GM12878 (cell line): ENCODE measurements around the gene CD84. TPM values are rescaled to one million over a fixed set of nuclear protein-coding genes. Genes with fewer than 3 reads are reported as not detected.

Source experiments
- CEBPB ChIP-seq, 2 experiments: fragments of 150-350 bp in 1 of 2; IDR thresholded peaks; 2 replicates each; pipeline ENCODE4 v1.6.1; 2012 to 2014; ENCODE audit warnings: low read depth in 2 of 2, low read length in 2 of 2, borderline replicate concordance in 1 of 2, inconsistent platforms in 1 of 2
- CHD2 ChIP-seq: IDR thresholded peaks from 2 replicates; pipeline ENCODE4 v1.6.1; 2011; ENCODE audit warnings: low read depth, low read length, improper control_type of control experiment, borderline replicate concordance
- CHD4 ChIP-seq: fragments of 200-600 bp; sonication (generic); IDR thresholded peaks from 2 replicates; pipeline ENCODE4 v1.6.1; 2016; ENCODE audit warnings: mild to moderate bottlenecking
- EGR1 ChIP-seq, 2 experiments: IDR thresholded peaks; 1 replicate in 1 of 2; 2 replicates in 1 of 2; pipeline ENCODE4 v1.6.1; 2011 to 2012; ENCODE audit warnings: low read depth in 2 of 2, low read length in 2 of 2, borderline replicate concordance in 1 of 2, mild to moderate bottlenecking in 1 of 2, moderate library complexity in 1 of 2
- EZH2 ChIP-seq: IDR thresholded peaks from 2 replicates; pipeline ENCODE4 v1.6.1; 2012; ENCODE audit warnings: low read depth, mild to moderate bottlenecking, control low read depth, inconsistent platforms, low read length, borderline replicate concordance; ENCODE audit not compliant: control insufficient read depth
- GABPA ChIP-seq: IDR thresholded peaks from 2 replicates; pipeline ENCODE4 v1.6.1; 2014; ENCODE audit warnings: antibody characterized with exemption, low read depth, mild to moderate bottlenecking, inconsistent platforms
- HDAC2 ChIP-seq: fragments of 200-600 bp; sonication (generic); IDR thresholded peaks from 2 replicates; pipeline ENCODE4 v1.6.1; 2017
- IKZF2 ChIP-seq, 2 experiments: fragments of 450-650 bp; IDR thresholded peaks; 2 replicates each; pipeline ENCODE4 v1.6.1; 2017; ENCODE audit warnings: mild to moderate bottlenecking in 2 of 2, moderate library complexity in 2 of 2
- JUNB ChIP-seq: IDR thresholded peaks from 2 replicates; pipeline ENCODE4 v1.6.1; 2016; ENCODE audit warnings: antibody characterized with exemption, mild to moderate bottlenecking
- KAT2A ChIP-seq: conservative IDR thresholded peaks from 2 replicates; pipeline ENCODE4 v1.6.1; 2011; ENCODE audit warnings: low read depth, low read length; ENCODE audit not compliant: control insufficient read depth
- KDM1A ChIP-seq: fragments of 200-600 bp; sonication (generic); IDR thresholded peaks from 2 replicates; pipeline ENCODE4 v1.6.1; 2016; ENCODE audit warnings: borderline replicate concordance
- LARP7 ChIP-seq: fragments of 450-650 bp; IDR thresholded peaks from 2 replicates; pipeline ENCODE4 v1.6.1; 2017; ENCODE audit warnings: mild to moderate bottlenecking
- MYB ChIP-seq: fragments of 150-350 bp; IDR thresholded peaks from 2 replicates; pipeline ENCODE4 v1.6.1; 2014; ENCODE audit warnings: mild to moderate bottlenecking, low read depth, low read length, borderline replicate concordance
- MYC ChIP-seq: IDR thresholded peaks from 2 replicates; pipeline ENCODE4 v1.6.1; 2011; ENCODE audit warnings: mild to moderate bottlenecking, low read length, moderate library complexity, inconsistent platforms; ENCODE audit not compliant: insufficient read depth, insufficient replicate concordance, insufficient read length, severe bottlenecking
- NFYA ChIP-seq: IDR thresholded peaks from 2 replicates; pipeline ENCODE4 v1.6.1; 2011; ENCODE audit warnings: low read depth, mild to moderate bottlenecking, low read length, improper control_type of control experiment, borderline replicate concordance
- NR2C2 ChIP-seq: IDR thresholded peaks from 2 replicates; pipeline ENCODE4 v1.6.1; 2011; ENCODE audit warnings: borderline replicate concordance, low read depth; ENCODE audit not compliant: control insufficient read depth, insufficient read length
- NR2F1 ChIP-seq: fragments of 450-650 bp; conservative IDR thresholded peaks from 2 replicates; pipeline ENCODE4 v1.6.1; 2017; ENCODE audit warnings: mild to moderate bottlenecking
- POLR2AphosphoS5 ChIP-seq: IDR thresholded peaks from 2 replicates; pipeline ENCODE4 v1.6.1; 2011; ENCODE audit warnings: mild to moderate bottlenecking, low read length, inconsistent platforms
- SPI1 ChIP-seq: IDR thresholded peaks from 2 replicates; pipeline ENCODE4 v1.6.1; 2011; ENCODE audit warnings: low read depth, mild to moderate bottlenecking, low read length, moderate library complexity, borderline replicate concordance; ENCODE audit not compliant: insufficient read depth
- TAF1 ChIP-seq: IDR thresholded peaks from 2 replicates; pipeline ENCODE4 v1.6.1; 2011; ENCODE audit warnings: mild to moderate bottlenecking, low read depth, low read length, borderline replicate concordance
- ZNF207 ChIP-seq: fragments of 450-650 bp; IDR thresholded peaks from 2 replicates; pipeline ENCODE4 v1.6.1; 2014; ENCODE audit warnings: antibody characterized with exemption, mild to moderate bottlenecking, borderline replicate concordance
- ZNF24 ChIP-seq: fragments of 450-650 bp; IDR thresholded peaks from 2 replicates; pipeline ENCODE4 v1.6.1; 2017; ENCODE audit warnings: antibody characterized with exemption, mild to moderate bottlenecking
- ZNF384 ChIP-seq: IDR thresholded peaks from 2 replicates; pipeline ENCODE4 v1.6.1; 2012; ENCODE audit warnings: low read depth, mild to moderate bottlenecking, low read length, improper control_type of control experiment, borderline replicate concordance
- polyA plus RNA-seq, 11 experiments: library from polyadenylated mRNA; depleted of rRNA in 4 of 11; unstranded in 6 of 11; stranded (reverse) in 5 of 11; fragments of >200 nt; fragmentation: Nextera tagmentation in 4 of 11; fragmentation: Illumina TruSeq in 1 of 11; extraction: Ambion mirVana in 4 of 11; extraction: Trizol in 1 of 11; gene quantifications; 1 replicate in 1 of 11; 2 replicates in 10 of 11; pipeline versions ENCODE4 v1.2.1 to v1.2.3, GENCODE V29; 2011 to 2016; ENCODE audit warnings: inconsistent platforms in 2 of 11, missing spikeins in 2 of 11, low read depth in 1 of 11
- total RNA-seq, 4 experiments: library from RNA; depleted of rRNA in 3 of 4; stranded (reverse); fragments of >200 nt in 3 of 4; fragmentation: Illumina TruSeq in 1 of 4; extraction: Trizol in 1 of 4; gene quantifications; 2 replicates each; pipeline versions ENCODE4 v1.2.1 to v1.2.3, GENCODE V29; 2013 to 2021
- TF ChIP-seq, protein P1 (sequence below): fragments of 450-650 bp; IDR thresholded peaks from 2 replicates; pipeline ENCODE4 v1.6.1; 2017; ENCODE audit warnings: mild to moderate bottlenecking, moderate library complexity
- TF ChIP-seq, protein P2 (sequence below): fragments of 150-350 bp; IDR thresholded peaks from 2 replicates; pipeline ENCODE4 v1.6.1; 2016; ENCODE audit warnings: low read depth, low read length

The CD84 gene
- total and polyA plus RNA-seq, 10 of the 15 experiments (the other 5 are each of a cell fraction or from before 2014, with no cell fraction given): 3.4 to 20.3 (median 11.7) TPM

- TF ChIP-seq KAT2A (no peak), NFYA (no peak), IKZF2 (IDR thresholded peaks at IDR 0.05) (peak; percentile 53 to 64; a peak in 3 of 4 replicates), NR2F1 (no peak), KDM1A (no peak), CEBPB (IDR thresholded peaks at IDR 0.05; ENCODE audit: borderline replicate concordance in 1 of 2, low read depth in 2 of 2, low read length in 2 of 2) (no peak), JUNB (0 out of 2 replicates have a peak, but pooled peaks have one; percentile 14), ZNF24 (no peak), MYC (no peak), GABPA (no peak), HDAC2 (no peak), LARP7 (no peak), POLR2AphosphoS5 (no peak), CHD4 (no peak), EZH2 (no peak), EGR1 (IDR thresholded peaks at IDR 0.05; ENCODE audit: borderline replicate concordance in 1 of 2, low read depth in 2 of 2, low read length in 2 of 2) (0 out of 3 replicates have a peak, but pooled peaks of 1 of the 2 experiments have one; percentile 51), CHD2 (no peak), ZNF384 (no peak), ZNF207 (no peak), MYB (no peak), SPI1 (0 out of 2 replicates have a peak, but pooled peaks have one; percentile 27), NR2C2 (no peak), TAF1 (no peak; the same call in 1 of the 2 replicates)
- TF ChIP-seq, protein P1, sequence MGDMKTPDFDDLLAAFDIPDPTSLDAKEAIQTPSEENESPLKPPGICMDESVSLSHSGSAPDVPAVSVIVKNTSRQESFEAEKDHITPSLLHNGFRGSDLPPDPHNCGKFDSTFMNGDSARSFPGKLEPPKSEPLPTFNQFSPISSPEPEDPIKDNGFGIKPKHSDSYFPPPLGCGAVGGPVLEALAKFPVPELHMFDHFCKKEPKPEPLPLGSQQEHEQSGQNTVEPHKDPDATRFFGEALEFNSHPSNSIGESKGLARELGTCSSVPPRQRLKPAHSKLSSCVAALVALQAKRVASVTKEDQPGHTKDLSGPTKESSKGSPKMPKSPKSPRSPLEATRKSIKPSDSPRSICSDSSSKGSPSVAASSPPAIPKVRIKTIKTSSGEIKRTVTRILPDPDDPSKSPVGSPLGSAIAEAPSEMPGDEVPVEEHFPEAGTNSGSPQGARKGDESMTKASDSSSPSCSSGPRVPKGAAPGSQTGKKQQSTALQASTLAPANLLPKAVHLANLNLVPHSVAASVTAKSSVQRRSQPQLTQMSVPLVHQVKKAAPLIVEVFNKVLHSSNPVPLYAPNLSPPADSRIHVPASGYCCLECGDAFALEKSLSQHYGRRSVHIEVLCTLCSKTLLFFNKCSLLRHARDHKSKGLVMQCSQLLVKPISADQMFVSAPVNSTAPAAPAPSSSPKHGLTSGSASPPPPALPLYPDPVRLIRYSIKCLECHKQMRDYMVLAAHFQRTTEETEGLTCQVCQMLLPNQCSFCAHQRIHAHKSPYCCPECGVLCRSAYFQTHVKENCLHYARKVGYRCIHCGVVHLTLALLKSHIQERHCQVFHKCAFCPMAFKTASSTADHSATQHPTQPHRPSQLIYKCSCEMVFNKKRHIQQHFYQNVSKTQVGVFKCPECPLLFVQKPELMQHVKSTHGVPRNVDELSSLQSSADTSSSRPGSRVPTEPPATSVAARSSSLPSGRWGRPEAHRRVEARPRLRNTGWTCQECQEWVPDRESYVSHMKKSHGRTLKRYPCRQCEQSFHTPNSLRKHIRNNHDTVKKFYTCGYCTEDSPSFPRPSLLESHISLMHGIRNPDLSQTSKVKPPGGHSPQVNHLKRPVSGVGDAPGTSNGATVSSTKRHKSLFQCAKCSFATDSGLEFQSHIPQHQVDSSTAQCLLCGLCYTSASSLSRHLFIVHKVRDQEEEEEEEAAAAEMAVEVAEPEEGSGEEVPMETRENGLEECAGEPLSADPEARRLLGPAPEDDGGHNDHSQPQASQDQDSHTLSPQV: 0 out of 2 replicates have a peak, but pooled peaks have one; percentile 6
- TF ChIP-seq, protein P2, sequence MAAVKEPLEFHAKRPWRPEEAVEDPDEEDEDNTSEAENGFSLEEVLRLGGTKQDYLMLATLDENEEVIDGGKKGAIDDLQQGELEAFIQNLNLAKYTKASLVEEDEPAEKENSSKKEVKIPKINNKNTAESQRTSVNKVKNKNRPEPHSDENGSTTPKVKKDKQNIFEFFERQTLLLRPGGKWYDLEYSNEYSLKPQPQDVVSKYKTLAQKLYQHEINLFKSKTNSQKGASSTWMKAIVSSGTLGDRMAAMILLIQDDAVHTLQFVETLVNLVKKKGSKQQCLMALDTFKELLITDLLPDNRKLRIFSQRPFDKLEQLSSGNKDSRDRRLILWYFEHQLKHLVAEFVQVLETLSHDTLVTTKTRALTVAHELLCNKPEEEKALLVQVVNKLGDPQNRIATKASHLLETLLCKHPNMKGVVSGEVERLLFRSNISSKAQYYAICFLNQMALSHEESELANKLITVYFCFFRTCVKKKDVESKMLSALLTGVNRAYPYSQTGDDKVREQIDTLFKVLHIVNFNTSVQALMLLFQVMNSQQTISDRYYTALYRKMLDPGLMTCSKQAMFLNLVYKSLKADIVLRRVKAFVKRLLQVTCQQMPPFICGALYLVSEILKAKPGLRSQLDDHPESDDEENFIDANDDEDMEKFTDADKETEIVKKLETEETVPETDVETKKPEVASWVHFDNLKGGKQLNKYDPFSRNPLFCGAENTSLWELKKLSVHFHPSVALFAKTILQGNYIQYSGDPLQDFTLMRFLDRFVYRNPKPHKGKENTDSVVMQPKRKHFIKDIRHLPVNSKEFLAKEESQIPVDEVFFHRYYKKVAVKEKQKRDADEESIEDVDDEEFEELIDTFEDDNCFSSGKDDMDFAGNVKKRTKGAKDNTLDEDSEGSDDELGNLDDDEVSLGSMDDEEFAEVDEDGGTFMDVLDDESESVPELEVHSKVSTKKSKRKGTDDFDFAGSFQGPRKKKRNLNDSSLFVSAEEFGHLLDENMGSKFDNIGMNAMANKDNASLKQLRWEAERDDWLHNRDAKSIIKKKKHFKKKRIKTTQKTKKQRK: no peak
Measured at GRCh38 chr1:160575112-160575664, 4.1 kb downstream of the CD84 start (continued).
